SK-N-SH treated with all-trans-retinoic acid at 6 μM for 48 hours (cell line): ENCODE results near the gene TAF6.

Experiments used
- ATAC-seq: fragments of 200-7000 bp; cut with Tn5 transposase; 3 replicates; pipeline ENCODE4 v1.9.1; 2020; ENCODE audit warnings: mild to moderate bottlenecking, moderate library complexity
- ARNTL ChIP-seq: fragments of 450-650 bp; formaldehyde crosslinking; IDR thresholded peaks from 2 replicates; pipeline ENCODE4 v1.5.0; 2020; ENCODE audit warnings: low read depth, mild to moderate bottlenecking, moderate library complexity, borderline replicate concordance
- BACH2 ChIP-seq: fragments of 250-450 bp; sonication (Bioruptor Pico); IDR thresholded peaks from 2 replicates; pipeline ENCODE4 v1.9.0; 2021; ENCODE audit warnings: mild to moderate bottlenecking, borderline replicate concordance
- CREB5 ChIP-seq: fragments of 250-450 bp; sonication (Bioruptor Pico); IDR thresholded peaks from 2 replicates; pipeline ENCODE4 v1.5.1; 2020; ENCODE audit warnings: low read depth, mild to moderate bottlenecking, moderate library complexity
- CSDC2 ChIP-seq: fragments of 250-450 bp; sonication (Bioruptor Pico); IDR thresholded peaks from 2 replicates; pipeline ENCODE4 v1.5.0; 2020; ENCODE audit warnings: mild to moderate bottlenecking, moderate library complexity
- CSRNP3 ChIP-seq: fragments of 250-450 bp; sonication (Bioruptor Pico); IDR thresholded peaks from 2 replicates; pipeline ENCODE4 v1.5.1; 2021; ENCODE audit warnings: mild to moderate bottlenecking, moderate library complexity
- GLIS3 ChIP-seq: fragments of 250-450 bp; sonication (Bioruptor Pico); IDR thresholded peaks from 2 replicates; pipeline ENCODE4 v1.5.0; 2020; ENCODE audit warnings: mild to moderate bottlenecking, moderate library complexity
- ISL1 ChIP-seq: fragments of 250-450 bp; sonication (Bioruptor Pico); IDR thresholded peaks from 2 replicates; pipeline ENCODE4 v2.1.2; 2022; ENCODE audit warnings: mild to moderate bottlenecking, moderate library complexity
- OSR1 ChIP-seq: fragments of 250-450 bp; sonication (Bioruptor Pico); IDR thresholded peaks from 2 replicates; pipeline ENCODE4 v1.8.0; 2022; ENCODE audit warnings: moderate library complexity, mild to moderate bottlenecking, inconsistent platforms
- PATZ1 ChIP-seq: fragments of 250-450 bp; sonication (Bioruptor Pico); IDR thresholded peaks from 2 replicates; pipeline ENCODE4 v1.8.0; 2020; ENCODE audit warnings: mild to moderate bottlenecking, moderate library complexity, borderline replicate concordance
- POU6F1 ChIP-seq: fragments of 250-450 bp; sonication (Bioruptor Pico); IDR thresholded peaks from 2 replicates; pipeline ENCODE4 v1.8.0; 2021; ENCODE audit warnings: low read depth, mild to moderate bottlenecking, moderate library complexity, borderline replicate concordance
- PPARA ChIP-seq: fragments of 250-450 bp; sonication (Bioruptor Pico); IDR thresholded peaks from 2 replicates; pipeline ENCODE4 v1.5.0; 2020; ENCODE audit warnings: mild to moderate bottlenecking, borderline replicate concordance
- SNAI2 ChIP-seq: fragments of 250-450 bp; sonication (Bioruptor Pico); IDR thresholded peaks from 2 replicates; pipeline ENCODE4 v1.5.0; 2020; ENCODE audit warnings: mild to moderate bottlenecking, moderate library complexity
- TCF4 ChIP-seq: fragments of 250-450 bp; sonication (Bioruptor Pico); IDR thresholded peaks from 2 replicates; pipeline ENCODE4 v1.8.0; 2021; ENCODE audit warnings: mild to moderate bottlenecking, moderate library complexity, borderline replicate concordance
- TOX ChIP-seq: fragments of 250-450 bp; sonication (Bioruptor Pico); IDR thresholded peaks from 2 replicates; pipeline ENCODE4 v1.8.0; 2021; ENCODE audit warnings: mild to moderate bottlenecking, moderate library complexity, borderline replicate concordance
- TSHZ2 ChIP-seq: fragments of 250-450 bp; sonication (Bioruptor Pico); IDR thresholded peaks from 2 replicates; pipeline ENCODE4 v1.5.0; 2020; ENCODE audit warnings: mild to moderate bottlenecking, moderate library complexity
- ZC3H10 ChIP-seq: fragments of 250-450 bp; sonication (Bioruptor Pico); IDR thresholded peaks from 2 replicates; pipeline ENCODE4 v1.5.1; 2021; ENCODE audit warnings: mild to moderate bottlenecking, moderate library complexity
- ZFP3 ChIP-seq: fragments of 250-450 bp; sonication (Bioruptor Pico); IDR thresholded peaks from 2 replicates; pipeline ENCODE4 v1.5.0; 2020; ENCODE audit warnings: mild to moderate bottlenecking, moderate library complexity
- ZFP30 ChIP-seq: fragments of 450-650 bp; formaldehyde crosslinking; IDR thresholded peaks from 2 replicates; pipeline ENCODE4 v1.5.0; 2022; ENCODE audit warnings: mild to moderate bottlenecking, moderate library complexity
- ZNF565 ChIP-seq: fragments of 450-650 bp; formaldehyde crosslinking; conservative IDR thresholded peaks from 2 replicates; pipeline ENCODE4 v1.5.0; 2020; ENCODE audit warnings: low read depth, mild to moderate bottlenecking, moderate library complexity
- ZNF70 ChIP-seq: fragments of 450-650 bp; formaldehyde crosslinking; IDR thresholded peaks from 2 replicates; pipeline ENCODE4 v1.5.0; 2020; ENCODE audit warnings: mild to moderate bottlenecking, moderate library complexity
- ZNF8 ChIP-seq: fragments of 450-650 bp; formaldehyde crosslinking; IDR thresholded peaks from 2 replicates; pipeline ENCODE4 v1.5.0; 2020; ENCODE audit warnings: mild to moderate bottlenecking, moderate library complexity

The TAF6 gene

GRCh38 chr7:100107125-100107737, 11.9 kb downstream of the TAF6 start:
- no peak for ATAC-seq

GRCh38 chr7:100106633-100107032, 12.5 kb downstream of the TAF6 start:
- ATAC-seq: no peak
- TF ChIP-seq BACH2 (no peak), ARNTL (CRISPR knock-in tag) (no peak), ZNF565 (CRISPR knock-in tag) (no peak), GLIS3 (CRISPR knock-in tag) (no peak), CSDC2 (no peak)

More at GRCh38 chr7:100107125-100107737, 11.9 kb downstream of the TAF6 start:
- no peak for TF ChIP-seq CSRNP3 (CRISPR knock-in tag)
- TF ChIP-seq PATZ1 (CRISPR knock-in tag): no peak
- no peak for TF ChIP-seq BACH2
- no peak for TF ChIP-seq ZFP3 (CRISPR knock-in tag)
- no peak for TF ChIP-seq ZNF565 (CRISPR knock-in tag)
- no peak for TF ChIP-seq ZNF8
- no peak for TF ChIP-seq PPARA
- no peak for TF ChIP-seq CSDC2
- no peak for TF ChIP-seq TOX
- TF ChIP-seq ZFP30: no peak
- no peak for TF ChIP-seq SNAI2 (CRISPR knock-in tag)

- ATAC-seq: no peak
- TF ChIP-seq ZFP30 (no peak), OSR1 (CRISPR knock-in tag) (no peak), TCF4 (CRISPR knock-in tag) (no peak), BACH2 (no peak), ARNTL (CRISPR knock-in tag) (no peak), ZC3H10 (CRISPR knock-in tag) (no peak), ZNF70 (CRISPR knock-in tag) (no peak), TSHZ2 (CRISPR knock-in tag) (no peak), CREB5 (no peak), ISL1 (CRISPR knock-in tag) (no peak), SNAI2 (CRISPR knock-in tag) (no peak)
- TF ChIP-seq, all 23 proteins: peak for 0
Observed at GRCh38 chr7:100105534-100105933, 13.6 kb downstream of the TAF6 start.

- no peak; the same call in 2 of the 3 replicates for ATAC-seq
- TF ChIP-seq ZNF70 (CRISPR knock-in tag) (no peak), TSHZ2 (CRISPR knock-in tag) (no peak), PATZ1 (CRISPR knock-in tag) (no peak), ISL1 (CRISPR knock-in tag) (no peak), ZC3H10 (CRISPR knock-in tag) (no peak), POU6F1 (no peak)
Observed at GRCh38 chr7:100102950-100103840, 16.0 kb downstream of the TAF6 start.
